ENCODE data around the gene KCNJ10.

Gene KCNJ10

DNA sequence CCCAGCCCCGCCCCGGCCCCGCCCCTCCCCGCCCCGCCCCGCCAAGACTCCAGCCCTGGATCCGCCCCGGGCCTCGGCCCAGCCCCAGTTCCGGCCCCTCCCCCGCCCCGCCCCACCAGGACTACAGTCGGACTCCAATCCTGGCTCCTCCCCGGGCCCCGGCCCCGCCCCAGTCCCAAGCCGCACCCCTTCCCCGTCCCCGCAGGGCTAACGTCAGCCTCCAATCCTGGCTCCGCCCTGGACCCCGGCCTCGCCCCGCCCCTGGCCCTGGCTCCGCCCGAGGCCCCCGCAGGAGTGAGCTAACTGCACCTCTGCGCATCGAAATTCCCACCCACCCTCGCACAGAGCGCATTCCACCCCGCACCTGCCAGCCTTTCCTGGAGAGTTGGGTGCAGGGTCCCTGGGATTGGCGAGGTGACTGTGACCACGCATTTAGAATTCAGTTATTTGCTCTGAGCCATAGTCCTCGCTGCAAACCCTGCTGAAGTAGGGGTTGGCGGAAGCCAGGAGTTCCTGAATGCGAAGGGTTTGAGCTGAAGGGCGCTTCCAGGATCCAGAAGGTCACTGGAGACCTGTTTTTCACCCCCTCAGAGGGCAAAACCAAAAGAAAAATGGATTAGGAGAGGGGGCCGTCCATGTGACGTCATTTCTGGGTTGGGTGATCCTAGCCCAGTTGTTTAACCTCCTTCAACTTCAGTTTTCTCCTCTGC is 29.0 kb upstream of the KCNJ10 start:
- peak; percentile 85 for DNase-seq

DNA sequence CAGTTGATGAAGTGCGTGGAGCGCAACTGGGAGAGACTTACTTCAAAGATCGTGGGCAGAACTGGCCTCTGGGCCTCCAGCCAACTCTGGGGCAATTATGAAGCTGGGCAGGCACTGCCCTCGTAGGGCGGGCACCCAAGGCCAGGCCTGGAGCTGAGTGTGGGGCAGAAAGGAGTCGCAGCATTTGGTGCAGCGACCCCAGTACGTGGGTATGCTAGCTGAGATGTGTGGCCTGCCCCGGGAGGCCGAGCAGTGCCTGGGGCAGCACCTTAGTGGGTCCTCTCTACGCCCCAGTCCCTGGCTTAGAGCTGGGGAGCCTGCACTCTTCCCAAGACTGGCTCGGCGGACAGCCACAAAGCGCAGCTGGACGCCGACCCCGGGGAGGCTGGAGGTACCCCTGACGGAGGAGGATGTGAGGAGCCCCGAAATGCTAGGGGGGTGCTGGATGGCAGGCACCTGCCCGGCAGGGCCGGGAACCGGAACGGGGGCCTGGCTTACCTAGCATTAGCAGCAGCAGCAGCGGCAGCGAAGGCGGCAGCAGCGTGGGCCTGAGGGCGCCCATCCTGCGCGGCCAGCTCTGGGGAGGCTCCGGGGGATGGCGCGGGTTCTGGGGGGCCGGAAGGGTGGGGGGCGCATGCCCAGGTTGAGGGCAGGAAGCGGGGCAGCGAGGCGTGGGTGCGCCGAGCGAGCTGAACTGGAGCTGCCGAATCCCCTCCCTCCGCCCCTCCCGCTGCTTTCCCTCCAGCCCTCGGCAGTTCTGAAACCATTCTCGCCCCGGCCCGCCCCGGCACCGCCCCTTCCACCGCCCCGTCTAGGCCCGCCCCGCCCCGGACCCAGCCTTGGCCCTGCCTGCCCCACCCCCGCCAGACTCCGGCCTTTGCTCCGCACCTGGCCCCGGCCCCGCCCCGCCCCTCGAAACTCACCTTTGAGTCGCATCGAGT is 28.2 kb upstream of the KCNJ10 start, which contains the start of gene IGSF8:
Gene IGSF8, minus strand, starts transcription at position 709 of the 941 bp plus-strand sequence. Its CDS starts 147 bp downstream, at position 562.
- DNase-seq: peak; percentile 72

DNA sequence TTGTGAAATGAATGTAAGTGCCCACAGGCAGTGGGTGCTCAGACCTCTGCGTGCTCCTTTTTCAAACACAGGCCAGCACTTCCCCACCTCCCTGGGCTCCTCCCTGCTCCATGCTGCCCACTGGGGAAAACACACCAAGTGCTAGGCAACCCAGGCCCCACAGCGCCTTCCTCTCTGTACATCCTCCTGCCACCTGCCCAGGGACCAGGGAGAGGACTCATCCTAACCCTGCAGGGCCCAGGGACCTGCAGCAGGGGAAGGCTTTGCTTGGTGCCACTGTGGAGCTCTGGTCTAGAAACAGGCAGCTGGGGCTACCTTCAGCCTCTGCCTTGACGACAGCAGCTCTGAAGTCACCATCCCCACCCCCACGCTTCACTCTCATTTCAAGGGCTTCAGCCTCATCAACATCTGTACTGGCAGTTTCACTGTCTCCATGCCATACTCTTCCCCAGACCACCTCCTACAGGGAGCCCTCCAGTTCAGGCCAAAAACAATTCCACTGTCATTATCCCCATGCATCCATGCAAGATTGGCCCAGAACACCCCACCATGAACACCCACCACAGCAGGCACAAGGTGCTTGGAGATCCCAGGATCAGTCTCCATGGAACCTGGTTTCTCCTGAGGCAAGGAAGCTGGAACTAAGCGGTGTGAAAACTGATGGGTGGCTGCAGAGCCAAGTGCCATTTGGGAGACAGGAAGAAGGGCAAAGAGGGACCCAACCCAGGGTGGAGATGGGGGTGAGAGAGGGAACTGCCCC is 27.4 kb upstream of the KCNJ10 start:
- DNase-seq: no peak

DNA sequence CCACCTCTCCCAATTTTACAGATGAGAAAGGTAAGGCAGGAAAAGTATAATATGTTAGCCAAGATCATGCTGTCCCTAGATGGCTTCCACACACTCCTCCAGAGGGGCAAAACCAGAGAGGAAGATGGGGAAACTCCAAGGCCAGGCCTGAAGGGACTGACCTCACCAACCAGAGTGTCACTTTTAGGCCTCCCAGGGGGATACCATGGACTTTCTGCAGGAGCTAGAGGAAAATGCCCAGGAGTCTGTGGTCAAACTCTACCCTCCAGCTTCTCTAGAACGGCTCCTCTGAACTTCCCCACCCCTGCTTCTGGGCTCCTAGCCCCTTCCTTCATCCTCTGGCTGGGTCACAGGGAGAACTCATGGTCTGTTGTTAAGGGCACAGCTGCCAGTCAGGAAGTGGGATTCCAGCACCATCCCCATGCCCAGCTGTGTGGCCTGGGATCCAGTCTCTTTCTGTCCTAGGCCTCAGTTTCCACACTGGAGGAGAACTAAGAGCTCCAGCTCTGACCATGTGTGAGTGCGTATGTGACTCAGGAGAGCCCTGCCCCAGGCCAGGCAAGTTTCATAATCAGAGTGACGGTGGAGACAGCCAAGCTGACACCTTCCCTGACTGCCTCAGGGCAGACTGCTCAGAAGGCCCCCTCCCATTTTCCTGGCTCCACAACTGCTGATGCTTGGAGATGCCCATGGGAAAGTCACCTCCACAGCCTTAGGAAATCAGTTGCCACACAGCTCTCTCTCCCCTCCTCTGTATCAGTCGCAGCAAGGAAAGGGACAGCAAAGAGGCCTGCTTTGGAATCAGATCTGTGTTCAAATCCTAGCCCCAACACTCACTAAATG is 26.5 kb upstream of the KCNJ10 start:
- no peak for DNase-seq

GRCh38 chr1:160095382-160096105 is 25.6 kb upstream of the KCNJ10 start:
- no peak for DNase-seq

DNA sequence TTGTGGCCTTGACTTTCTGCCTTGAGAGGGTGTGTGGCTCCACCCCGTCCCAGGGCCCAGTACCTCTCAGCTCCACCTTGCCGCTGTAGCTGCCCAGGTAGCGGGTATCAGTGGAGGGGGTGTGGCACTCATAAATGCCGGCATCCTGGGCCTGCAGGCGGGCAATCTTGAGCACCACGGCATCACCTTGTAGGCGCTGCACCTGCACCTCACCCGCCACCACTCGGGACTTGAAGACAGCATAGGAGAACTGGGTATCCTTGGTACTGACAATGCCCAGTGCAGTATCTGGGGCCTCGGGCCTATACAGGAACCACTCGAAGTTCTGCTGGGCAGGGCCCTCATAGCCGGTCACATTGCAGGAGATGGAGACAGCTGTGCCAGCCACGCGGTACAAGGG is 24.8 kb upstream of the KCNJ10 start:
- no peak for DNase-seq

GRCh38 chr1:160094291-160094625 is 24.3 kb upstream of the KCNJ10 start:
- no peak for DNase-seq

- no peak for DNase-seq
Observed at GRCh38 chr1:160093624-160094290, 23.8 kb upstream of the KCNJ10 start.

- no peak for DNase-seq
Observed at GRCh38 chr1:160093069-160093395, 23.1 kb upstream of the KCNJ10 start.

DNA sequence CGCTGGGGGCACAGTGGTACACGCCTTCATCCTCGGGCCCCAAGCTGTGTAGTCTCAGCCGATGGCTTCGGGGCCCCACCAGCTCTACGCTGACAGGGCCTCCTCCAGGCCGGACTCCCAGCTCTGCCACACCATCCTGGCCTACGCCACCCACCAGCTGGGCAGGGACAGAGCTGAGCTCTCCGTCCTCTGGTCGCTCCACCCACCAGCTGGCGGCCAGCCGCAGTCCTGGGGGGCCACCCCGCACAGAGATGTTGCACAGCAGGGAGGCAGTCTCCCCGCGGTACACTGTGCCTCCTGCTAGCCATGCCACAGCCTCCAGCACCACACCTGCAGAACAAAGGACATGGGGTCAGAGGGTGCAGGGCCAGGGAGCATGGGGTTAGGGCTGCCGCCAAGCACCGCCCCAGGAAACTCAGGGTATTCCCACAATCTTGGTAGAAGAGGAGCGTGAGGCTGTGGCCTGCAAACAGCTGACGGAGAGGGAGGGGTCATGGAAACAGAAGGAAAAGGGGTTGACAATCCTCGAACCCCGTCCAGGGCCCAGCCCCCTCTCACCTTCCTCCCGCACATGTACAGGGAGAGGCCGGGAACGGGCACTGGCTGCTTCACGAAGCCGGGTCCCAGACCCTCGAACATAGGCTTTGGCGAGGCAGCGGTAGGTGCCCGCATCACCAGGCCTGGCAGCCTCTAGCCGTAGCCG is 22.6 kb upstream of the KCNJ10 start:
- no peak for DNase-seq

DNA sequence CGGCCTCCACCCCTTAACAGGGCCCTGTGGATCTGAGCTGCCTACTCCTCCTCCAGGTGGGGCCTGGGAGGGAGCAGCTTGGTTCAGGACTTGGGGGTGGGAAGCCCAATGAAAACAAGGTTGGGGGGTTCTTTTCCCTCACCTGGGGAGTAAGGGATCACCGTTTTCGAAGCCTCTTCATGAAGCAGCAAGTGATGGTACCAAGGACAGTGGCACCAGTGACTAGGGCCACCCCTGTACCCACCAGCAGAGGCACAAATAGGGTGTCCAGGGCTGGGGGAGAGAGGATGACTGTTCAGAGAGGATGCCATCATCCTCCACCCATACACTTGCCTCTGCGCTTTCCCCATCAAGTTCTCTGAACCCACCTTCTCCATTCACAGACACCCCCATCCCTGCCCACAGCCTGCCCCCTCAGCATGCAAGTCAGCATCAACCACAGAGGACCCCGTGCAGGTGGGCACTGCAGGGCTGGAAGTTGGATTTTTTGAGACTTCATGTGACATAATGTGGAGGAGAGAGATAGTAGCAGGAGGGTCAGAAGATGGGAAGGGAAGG is 21.8 kb upstream of the KCNJ10 start:
- no peak for DNase-seq

GRCh38 chr1:160090760-160091159 is 20.8 kb upstream of the KCNJ10 start:
- DNase-seq: no peak

GRCh38 chr1:160089883-160090282 is 19.9 kb upstream of the KCNJ10 start:
- DNase-seq: no peak

DNA sequence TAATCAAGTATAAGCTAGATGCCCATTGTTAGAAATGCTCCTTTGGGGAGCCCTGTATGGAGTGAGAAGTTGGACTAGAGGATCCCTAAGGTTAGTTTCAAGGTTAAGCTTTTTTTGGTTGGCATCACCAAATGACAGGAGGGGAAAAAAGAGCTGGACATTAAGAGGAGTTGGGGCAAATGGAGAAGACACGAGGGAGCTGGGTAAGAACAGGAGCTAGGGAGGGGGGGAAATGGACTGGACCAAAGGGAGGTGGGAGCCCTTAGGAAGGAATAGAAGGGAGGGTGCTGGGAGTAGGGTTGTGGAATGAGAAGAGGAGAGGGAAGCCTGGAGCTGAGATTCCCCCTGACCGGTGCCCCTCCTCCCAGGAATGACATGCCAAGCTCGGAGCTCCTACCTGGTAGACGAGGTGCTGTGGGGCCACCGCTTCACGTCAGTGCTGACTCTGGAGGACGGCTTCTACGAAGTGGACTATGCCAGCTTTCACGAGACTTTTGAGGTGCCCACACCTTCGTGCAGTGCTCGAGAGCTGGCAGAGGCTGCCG is 17.2 kb upstream of the KCNJ10 start:
- no peak for DNase-seq

GRCh38 chr1:160086456-160086892 is 16.5 kb upstream of the KCNJ10 start:
- no peak for DNase-seq

DNA sequence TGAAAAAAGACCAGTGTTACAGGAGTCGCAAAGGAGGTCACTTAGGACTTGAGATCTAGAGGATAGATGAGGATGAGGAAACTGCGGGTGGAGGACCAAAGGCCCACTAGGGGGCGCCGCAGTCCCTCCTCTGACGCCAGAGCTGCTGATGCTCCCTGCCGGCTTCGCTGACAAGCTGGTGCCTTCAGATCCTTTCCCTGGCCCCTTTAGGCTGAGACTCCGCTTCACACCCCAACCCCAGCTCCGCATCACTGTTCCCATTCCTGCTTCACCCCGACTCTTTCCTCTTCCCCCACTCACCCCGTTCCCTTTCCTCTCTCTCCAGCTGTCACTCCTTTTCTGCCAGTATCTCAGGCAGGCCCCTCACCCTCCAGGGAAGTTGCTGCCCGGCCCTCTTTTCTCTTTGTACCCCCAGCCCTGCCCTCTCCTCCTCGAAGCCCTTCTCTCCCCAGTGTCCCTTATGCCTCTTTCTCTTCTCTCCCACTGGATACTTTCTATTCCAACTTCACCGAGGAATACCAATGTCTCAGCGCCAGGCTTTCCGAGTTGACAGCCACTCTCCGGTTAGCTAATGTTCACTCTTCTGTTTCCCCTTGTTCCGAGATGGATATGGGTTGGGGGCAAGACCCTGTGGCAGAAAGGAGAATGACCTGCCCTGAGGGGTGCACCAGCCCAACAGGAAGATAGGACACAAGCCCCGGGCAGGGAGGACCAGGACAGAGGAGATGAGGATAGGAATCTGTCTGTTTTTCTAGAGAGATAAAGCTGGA is 15.9 kb upstream of the KCNJ10 start:
- DNase-seq: peak; percentile 88

DNA sequence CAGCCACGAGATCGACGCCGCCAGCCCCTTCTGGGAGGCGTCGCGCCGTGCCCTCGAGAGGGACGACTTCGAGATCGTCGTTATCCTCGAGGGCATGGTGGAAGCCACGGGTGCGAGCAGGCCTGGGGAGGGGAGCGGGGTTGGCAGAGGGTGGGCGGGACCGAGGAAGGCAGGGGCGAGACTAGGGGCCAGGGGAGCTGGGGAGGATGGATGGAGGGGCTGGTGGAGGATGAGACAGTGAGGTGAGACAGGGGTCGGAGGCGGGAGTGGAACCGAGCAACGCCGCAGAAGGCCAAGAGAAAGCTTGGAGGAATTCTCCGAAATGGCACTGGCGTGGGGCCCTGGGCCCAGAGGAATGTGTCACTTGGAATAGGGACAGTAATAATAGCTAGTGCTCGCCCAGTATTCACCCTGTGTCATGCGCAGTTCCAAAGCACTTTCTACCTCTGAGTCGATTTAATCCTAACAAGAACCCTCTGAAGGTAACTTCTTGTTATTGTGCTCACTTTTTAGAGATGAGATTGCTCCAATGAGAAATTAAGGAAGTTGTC is 14.9 kb upstream of the KCNJ10 start:
- DNase-seq: no peak

DNA sequence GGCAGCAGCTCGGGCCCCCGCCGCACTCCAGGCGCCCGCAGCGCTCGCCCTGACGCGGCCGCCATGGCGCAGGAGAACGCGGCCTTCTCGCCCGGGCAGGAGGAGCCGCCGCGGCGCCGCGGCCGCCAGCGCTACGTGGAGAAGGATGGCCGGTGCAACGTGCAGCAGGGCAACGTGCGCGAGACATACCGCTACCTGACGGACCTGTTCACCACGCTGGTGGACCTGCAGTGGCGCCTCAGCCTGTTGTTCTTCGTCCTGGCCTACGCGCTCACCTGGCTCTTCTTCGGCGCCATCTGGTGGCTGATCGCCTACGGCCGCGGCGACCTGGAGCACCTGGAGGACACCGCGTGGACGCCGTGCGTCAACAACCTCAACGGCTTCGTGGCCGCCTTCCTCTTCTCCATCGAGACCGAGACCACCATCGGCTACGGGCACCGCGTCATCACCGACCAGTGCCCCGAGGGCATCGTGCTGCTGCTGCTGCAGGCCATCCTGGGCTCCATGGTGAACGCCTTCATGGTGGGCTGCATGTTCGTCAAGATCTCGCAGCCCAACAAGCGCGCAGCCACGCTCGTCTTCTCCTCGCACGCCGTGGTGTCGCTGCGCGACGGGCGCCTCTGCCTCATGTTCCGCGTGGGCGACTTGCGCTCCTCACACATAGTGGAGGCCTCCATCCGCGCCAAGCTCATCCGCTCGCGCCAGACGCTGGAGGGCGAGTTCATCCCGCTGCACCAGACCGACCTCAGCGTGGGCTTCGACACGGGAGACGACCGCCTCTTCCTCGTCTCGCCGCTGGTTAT is 14.2 kb upstream of the KCNJ10 start:
- DNase-seq: no peak

Data from NCI-H1694 (cell line).